ENCODE results near the gene MYLIP.
A peak's percentile ranks its signal among the peaks of the same experiment; 100 is the strongest.

Gene MYLIP

DNA sequence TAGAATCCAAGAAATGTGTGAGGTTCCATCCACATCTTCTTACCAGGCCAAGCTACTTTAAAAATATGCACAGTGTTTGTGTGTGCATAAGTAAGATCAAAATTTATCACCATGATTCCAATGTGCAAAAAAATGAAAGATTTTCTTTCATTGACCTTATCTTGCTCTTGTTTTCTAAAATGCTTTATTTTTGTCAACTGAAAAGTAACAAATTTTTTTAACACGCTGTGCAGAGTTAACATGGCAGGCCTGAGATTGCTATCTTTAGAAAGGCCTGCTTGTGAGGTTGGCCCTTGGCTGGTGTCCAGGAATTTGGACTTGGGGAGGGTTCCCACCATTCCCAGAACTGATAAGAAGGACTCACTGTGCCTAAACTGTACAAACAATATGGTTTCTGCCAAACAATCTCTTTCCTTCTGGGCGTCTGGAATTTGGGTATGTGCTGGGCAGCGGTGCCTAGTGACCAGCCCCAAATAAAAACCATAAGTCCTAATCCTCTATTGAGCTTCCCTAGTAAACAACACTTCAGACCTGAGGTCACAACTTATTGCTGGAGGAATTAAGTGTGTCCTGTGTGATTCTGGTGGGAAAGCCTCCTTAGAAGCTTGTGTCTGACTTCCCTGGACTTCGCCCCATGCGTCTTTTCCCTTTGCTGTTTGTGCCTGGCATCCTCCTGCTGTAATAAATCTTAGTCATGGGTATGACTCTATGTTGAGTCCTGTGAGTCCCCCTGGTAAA, 19.8 kb upstream of the MYLIP start:
- peak; percentile 34 for DNase-seq

DNA sequence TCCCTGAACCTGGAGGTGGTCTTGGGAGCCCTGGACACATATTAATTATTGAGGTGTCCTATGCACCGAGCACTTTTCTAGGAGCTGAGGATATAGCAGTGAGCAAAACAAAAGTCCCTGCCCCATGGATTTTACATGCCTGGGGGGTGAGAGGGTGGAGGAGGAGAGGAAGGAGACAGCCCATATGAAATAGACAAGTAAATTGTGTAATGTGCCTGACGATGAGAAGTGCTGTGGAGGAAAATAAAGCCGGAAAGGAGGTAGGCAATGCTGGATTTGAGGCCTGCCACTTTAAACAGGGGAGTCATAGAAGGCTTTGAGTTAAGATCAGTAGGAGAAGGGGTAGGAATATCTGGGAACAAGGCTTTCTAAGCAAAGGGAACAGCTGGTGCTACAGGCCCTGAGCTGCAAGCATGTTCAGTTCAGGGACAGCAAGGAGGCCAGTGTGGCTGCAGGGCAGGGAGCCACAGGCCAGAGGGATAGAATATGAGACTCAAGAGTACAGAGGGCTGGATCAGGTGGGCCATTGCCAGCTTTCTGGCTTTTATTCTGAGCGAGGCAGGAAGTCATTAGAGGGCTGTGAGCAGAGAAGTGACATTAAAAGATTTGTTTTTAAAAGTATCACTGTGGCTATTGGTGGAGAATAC, 19.1 kb upstream of the MYLIP start:
- DNase-seq: peak; percentile 55

DNA sequence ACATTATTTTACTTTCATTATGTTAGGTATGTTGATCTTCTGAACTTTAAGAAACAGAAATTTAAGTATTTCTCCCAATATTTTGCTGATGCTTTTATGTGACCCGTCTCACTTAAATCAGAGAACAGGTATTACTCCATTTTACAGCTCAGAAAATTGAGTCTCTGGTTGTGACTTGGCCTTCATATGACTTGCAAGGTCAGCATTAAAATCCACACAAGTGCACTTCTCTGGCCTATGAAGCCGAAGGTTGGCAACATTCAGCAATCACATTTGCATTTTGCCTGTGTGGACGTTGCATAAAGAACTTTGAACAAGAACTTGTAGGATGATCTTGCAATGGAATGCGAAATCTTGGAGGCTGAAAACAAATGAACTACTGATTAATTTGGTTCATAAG, 10.1 kb upstream of the MYLIP start:
- no peak for DNase-seq

DNA sequence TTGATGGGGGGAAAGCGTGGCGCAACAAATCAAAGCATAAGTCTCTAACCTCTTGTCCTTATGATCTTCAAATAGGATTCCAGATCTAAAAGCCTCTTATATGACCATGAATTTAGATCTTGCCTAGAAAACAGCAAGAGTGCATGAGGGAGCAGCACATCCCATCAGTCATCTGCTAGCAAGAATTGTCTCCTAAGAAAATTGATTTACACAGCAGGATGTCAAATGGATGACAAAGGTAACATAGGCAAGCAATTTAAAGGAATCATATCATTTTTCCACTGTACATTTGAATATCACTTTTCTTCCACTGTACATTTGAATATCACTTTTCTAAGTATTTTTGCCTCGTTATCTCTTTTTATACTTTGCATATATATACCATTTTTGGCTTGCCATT, 7.5 kb upstream of the MYLIP start:
- no peak for DNase-seq

DNA sequence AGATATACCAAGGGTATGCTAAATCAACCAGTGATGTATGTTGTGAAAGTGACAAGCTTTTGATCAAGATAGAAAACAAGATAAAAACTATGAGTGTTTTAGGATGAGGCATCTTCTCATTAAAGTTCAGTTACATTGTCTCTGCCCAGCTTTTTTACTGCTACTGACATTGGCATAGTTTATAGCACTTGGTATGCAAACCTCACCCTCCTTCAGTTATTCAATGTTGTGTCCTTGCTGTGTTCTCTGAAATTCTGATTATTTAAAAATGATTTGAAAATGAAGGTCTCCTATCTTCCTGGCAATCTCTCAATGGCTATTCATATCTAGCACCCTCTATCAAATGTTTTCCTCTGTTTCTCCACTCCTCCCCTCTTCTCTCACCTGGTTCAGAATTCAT, 6.7 kb upstream of the MYLIP start:
- no peak for DNase-seq

DNA sequence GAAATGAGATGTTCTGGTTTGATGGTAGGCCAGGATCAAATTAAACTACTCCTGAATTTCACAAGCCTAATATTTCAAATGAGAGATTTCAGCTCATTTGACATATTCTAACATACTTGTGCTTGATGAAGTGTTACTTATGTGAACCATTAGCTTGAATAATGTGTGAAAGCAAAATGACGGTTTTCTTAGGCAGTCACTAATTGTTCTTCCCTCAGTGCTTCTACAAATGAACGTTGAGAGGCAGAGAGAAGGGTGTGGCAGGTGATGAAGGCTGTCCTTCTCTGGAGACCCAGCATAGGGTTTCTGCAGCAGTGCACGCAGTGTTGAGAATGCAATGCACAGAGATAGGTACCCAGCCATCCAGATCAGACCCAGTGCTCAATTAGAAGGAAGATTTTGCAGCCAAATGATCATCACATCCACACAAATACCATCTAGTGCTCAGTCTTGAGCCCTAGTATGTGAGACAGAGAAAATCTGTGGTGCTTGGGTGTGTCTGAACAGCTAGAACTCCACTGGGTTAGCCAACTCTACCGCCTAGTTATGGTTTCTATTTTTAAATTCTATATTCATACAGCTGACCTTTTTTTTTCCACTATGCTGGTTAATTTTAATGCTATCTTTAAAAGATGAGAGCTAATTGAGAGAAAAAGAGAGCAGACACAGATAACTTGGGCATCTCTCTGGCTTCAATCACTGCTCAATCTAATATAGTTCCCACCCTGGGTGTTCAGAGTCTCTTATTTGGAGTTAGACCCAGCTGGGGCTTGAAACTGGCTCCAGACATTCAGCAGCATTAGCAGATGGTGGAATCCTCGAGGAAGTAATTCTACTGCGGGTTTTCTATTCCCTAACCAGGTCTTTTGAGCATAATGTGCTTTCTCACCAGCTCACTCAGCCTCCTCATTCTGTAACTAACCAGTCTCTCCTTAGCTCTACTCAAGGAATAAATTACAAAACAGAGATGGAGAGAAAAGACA, 4.4 kb upstream of the MYLIP start:
- peak; percentile 35 for DNase-seq

DNA sequence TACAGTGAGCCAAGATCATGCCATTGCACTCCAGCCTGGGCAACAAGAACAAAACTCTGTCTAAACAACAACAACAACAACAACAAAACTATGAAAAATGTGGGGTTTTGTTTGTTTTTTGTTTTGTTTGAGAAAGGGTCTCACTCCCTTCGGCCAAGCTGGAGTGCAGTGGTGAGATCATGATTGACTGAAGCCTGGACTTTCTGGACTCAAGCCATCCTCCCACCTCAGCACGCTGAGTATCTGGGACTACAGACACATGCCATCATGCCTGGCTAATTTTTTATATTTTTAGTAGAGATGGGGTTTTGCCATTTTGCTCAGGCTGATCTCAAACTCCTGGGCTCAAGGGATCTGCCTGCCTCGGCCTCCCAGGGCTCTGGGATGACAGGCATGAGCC, 2.8 kb upstream of the MYLIP start:
- DNase-seq: no peak

DNA sequence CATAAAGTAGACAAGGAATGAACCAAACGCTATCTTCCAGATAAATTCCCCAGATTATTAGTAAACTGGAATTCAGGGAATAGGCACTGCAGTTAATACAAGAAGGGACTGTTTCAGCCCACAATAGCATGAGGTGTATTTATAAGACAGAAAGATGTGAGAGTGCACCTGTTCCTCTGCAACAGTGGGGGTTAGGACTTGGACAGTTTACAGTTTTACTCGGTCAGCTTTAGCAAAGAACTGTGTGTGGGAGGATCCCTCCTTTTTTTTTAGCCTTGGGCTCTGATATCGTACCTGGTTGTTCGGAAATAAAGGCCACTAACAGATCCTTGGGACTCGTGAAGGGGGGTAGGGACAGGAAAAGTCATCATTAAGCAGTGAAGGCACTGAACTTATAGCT, 2.0 kb upstream of the MYLIP start:
- no peak for DNase-seq

DNA sequence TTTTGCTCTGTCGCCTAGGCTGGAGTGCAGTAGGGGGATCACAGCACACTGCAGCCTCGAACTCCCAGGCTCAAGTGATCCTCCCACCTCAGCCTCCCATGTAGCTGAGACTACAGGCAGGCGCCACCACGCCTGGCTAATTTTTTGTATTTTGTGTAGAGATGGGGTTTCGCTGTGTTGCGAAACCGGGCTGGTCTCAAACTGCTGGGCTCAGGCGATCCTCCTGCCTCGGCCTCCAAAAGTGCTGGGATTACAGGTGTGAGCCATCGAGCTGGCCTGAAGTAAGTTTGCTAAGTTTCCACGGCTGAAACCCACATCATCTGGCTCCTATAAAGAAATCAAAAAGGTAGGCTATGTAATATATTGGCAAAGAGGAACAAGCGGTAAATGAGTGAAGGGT, 1.4 kb upstream of the MYLIP start:
- DNase-seq: no peak

DNA sequence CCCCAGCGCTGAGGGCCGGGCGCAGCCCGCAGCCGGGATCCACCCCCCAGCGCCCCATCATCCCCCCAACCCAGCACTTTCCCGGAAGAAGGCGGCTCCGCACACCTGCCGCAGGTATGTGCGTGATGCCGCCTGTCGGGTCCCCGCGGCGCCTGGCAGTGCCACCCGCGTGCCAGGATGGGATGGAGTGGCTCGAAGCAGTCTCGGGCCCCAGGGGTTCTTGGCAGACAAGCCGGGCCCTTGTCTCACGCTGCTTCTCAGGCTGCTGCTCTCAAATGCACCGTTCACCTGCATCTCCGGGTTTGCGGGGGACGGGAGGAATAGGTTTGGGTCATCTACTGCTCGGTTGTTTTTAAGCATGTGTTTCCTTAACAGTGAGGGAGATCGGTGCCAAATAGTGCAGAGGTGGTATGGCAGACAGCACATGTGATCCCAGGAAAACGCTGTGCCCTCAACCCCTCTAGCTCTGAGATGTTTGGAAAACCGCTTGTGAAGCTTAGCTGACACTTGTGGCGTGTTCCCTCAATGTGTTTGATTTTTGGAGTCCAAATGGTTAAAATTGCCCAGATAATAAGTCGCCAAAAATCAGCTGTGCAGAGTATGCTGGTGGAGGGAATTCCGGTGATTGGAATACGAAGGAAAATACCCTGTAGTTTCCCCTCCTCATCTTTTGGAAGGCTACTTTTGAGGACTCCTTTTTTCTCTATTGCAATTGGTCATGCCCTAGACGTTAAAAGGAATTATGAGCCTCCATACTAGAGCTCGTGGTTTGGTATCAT, 926 bp downstream of the MYLIP start:
- DNase-seq: peak; percentile 85

DNA sequence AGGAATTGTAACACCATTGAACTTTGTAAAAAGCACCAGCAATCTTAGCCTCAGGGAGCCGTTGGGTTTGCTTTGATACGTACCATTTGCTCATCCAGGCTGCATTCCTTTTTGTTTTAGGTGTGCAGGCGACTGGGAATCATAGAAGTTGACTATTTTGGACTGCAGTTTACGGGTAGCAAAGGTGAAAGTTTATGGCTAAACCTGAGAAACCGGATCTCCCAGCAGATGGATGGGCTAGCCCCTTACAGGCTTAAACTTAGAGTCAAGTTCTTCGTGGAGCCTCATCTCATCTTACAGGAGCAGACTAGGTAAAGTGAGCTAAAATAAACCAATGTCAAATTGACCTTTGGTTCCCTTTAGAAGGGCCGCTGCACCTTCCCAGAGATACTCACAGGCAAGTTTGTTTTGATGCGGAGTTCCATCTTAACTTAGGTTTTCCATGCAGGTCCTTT, 1.6 kb downstream of the MYLIP start:
- DNase-seq: peak; percentile 65

DNA sequence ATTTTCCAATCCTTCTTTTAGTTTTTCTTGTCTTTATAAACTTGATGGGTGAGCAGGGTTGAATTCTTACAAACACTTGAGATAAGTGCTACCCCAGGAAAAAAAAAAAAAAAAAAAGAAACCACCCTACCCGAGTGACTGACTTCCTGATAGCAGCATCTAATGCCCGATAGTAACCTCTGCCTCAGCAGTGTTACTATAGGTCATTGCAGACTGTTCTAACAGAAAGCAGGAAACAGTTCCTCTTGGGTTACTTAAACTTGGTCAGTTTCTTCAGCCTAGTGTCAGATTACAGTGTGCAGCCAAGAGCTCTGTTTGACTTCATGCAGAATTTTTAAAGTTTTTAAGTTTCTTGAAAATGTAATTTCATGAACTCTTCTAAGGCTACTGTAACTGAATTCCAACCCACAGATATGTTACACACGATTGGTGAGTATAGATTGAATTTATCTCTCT, 2.1 kb downstream of the MYLIP start:
- DNase-seq: peak; percentile 64

DNA sequence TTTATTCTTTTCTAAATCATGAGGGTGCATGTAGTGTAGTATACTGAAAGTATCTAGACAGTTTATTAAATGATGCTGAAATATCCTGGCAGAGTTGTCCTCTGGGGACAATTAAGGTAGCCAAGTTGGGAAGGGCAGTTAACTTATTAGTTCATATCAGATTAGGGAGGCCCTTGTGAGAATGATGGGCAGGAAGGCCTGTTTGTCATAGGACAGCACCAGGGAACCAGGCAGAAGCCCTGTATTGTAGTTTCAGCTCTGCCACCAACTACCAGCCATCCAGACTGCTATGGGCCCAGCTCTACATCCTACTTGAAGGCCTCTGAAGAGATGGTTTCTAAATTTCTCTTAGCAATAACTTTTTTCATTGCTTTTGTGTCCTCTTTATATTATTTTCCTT, 4.0 kb downstream of the MYLIP start:
- DNase-seq: peak; percentile 21

DNA sequence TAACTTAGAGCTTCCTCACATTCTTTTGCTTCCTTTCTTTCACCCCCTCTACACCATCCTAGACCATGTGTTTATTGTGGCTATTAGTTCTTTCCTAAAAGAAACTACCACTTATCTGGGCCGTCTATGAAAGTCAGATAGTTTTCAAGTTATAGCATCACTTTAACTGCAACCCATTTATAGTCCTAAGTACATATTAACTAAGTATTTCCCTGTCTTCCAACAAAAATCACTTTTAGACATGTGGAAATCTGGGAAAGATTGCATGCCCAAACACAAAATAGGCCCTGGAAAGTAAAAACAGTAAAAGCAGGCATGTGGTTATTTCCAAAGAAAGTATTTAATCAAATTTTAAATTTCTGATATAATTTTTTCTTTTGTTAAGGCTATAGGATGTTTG, 5.5 kb downstream of the MYLIP start:
- DNase-seq: no peak

DNA sequence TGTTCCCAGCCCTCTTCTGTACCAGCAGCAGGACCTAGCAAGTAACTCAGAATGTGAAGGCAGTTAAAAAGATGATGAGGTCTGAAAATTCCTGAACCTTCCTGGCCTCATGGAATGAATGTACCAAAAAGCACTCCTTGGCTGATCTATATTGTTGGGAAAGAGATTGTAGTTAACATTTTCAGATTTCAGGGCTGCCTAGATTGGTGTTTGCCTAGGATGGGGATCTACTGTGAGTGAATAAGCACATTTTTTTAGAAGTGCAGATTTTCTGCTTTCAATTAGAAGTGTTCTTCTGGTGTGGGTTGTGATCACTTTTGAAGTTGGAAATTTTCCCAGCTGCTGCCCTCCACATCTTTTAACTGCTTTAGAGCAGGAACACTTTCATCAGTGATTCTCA, 6.2 kb downstream of the MYLIP start:
- DNase-seq: no peak

DNA sequence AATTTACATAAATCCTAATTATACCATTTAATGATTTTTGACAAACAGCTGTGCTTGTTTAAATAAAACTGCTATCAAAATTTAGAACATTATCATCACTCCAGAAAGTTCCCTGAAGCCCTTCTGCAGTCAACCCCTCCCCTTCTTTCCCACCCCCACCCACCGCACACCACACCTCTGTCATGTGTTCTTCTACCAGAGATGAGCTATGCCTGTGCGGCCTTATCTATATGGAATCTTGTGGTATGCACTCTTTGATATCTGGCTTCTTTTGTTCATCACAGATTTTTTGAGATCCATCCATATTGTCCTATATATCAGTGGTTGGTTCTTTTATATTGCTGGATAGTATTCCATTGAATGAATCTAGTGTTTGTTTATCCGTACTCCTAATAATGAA, 7.2 kb downstream of the MYLIP start:
- DNase-seq: no peak

DNA sequence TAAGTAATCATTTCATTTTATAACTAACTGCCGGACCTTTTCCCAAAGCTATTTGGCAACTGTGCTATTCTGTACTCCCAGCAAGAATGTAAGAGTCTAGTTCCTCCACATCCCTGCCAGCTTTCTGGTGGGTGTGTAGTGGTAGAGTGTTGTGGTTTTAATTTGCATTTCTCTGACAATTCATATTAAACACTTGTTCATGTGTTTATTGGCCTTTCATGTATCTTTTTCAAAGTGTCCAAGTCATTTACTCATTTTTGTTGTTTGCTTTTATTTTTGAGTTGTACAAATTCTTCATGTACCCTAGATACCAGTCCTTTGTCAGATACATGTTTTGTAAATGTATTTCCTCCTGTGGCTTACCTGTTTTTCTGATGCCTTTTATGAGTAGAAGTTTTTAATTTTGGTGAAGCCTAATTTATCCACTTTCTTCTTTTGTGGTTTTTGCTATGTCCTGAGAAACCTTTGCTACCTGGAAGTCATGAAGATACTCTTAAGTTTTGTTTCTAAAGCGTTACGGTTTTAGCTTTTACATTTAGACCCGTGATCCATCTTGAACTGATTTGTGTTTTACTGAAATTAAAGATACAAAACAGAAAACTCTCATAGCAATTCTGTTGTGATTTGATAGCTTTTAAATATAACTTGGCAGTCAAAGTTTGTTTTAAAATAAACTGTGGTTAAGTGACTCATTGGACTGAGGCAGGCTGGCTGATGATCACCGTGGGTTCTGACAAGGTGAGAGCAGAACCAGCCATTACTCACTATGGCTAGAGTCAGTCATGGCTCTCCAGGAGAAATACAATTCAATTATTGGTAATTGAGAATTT, 8.0 kb downstream of the MYLIP start:
- DNase-seq: no peak

DNA sequence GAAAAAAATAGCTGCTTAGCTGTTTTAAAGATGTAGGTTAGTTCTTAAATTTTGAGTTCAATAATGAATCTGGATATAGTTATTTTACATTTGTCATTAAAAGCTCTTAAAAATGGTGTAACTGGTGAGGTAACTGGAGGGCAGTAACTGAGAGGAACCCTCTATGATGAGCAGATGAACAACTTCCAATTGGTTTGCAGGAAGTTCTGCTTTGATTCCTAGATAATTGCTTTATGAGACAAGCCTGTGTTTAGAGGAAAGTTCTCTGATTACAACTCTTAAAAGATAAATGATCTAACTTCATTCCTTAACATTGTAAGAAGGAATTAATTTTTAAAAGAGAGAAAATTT, 8.5 kb downstream of the MYLIP start:
- DNase-seq: no peak

DNA sequence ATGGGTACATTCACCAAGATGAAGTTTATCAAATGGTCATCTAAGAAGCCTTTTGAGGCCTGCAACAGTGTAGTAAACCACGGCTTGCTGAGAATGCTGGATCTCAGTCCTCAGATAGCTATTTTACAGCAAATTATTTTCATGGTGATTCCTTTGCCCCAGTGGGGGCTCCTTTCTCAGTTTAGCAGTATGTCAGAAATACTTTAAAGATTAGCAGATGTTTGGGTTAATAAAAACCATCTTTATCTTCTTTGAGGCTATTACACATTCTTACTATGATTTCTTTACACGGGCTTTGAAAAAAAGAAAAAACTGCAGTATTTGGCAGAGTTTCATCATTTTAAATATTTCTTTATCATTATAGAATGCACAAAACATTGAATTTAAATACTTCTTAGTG, 10.7 kb downstream of the MYLIP start:
- DNase-seq: no peak

DNA sequence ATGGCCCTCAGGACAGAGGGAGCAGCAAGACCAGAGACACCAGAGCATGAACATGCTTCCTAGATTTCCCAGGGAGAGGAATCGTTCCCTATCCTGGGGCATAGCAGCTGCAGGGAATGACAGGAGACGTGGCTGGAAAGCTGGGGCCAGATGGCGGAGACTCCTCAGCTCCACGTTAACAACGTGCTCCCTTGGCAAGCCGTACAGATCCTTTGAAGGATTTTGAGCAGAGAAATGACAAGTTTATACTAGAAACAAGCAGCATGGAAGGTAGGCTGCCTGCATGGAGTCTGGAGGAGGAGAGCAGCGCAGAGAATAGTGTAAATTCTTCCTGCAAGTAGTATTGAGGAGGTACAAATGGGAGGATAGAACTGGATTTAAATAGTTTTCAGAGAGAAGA, 11.7 kb downstream of the MYLIP start:
- DNase-seq: no peak

DNA sequence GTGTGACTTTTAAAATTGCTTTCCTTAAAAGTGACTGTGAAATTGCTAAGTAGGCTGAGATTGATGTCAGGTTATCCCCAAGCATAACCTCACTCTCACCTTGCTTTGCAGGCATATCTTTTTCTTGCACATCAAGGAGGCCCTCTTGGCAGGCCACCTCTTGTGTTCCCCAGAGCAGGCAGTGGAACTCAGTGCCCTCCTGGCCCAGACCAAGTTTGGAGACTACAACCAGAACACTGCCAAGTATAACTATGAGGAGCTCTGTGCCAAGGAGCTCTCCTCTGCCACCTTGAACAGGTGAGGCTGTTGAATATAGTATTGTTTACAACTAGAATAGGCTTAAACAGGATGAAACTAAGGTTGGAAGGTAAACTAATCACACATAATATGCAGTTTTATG, 12.6 kb downstream of the MYLIP start:
- DNase-seq: no peak

DNA sequence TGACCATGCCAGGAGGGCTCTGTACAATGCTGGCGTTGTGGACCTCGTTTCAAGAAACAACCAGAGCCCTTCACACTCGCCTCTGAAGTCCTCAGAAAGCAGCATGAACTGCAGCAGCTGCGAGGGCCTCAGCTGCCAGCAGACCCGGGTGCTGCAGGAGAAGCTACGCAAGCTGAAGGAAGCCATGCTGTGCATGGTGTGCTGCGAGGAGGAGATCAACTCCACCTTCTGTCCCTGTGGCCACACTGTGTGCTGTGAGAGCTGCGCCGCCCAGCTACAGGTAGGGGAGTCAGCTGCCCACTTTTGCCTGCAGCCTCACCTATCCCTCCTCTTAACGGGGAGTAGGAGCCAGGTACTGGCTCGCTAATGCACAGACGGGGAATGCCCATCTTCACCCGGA, 16.2 kb downstream of the MYLIP start:
- DNase-seq: no peak

All from NCI-H69 (cell line).